CD8-positive, alpha-beta memory T cell (primary cell): ENCODE measurements around the gene RAX2. TPM values are rescaled to one million over a fixed set of nuclear protein-coding genes. Genes with fewer than 3 reads are reported as not detected.
"Not testable (repeated sequence)": the region's sequence is repeated elsewhere in the genome, so short reads cannot be mapped to it uniquely, and the experiment has no call there.

Source experiments
- CTCF ChIA-PET: fragments of 350-600 bp; sonication (Branson Sonifier 250); formaldehyde crosslinking; loops from one replicate; lab custom pipeline; 2021; ENCODE audit warnings: antibody characterized with exemption; lab: Charles Lee
- POLR2A ChIA-PET: fragments of 350-600 bp; sonication (Branson Sonifier 250); formaldehyde crosslinking; loops from one replicate; lab custom pipeline; 2021; ENCODE audit warnings: antibody characterized with exemption; lab: Charles Lee
- DNase-seq, 5 donors: peaks; one replicate each; pipeline versions ENCODE4 v3.0.0 to v3.0.0-alpha.2; 2020 to 2022; ENCODE audit warnings: mixed read lengths in 1 of 5
- H3K27ac ChIP-seq: one replicate; pipeline ENCODE4 v1.7.0; 2013; ENCODE audit warnings: low read depth, mild to moderate bottlenecking, low read length, moderate library complexity
- H3K27me3 ChIP-seq: 2 replicates; pipeline ENCODE4 v1.7.0; 2013; ENCODE audit warnings: low read length, mild to moderate bottlenecking; ENCODE audit not compliant: insufficient read depth, poor library complexity, severe bottlenecking
- H3K36me3 ChIP-seq: 2 replicates; pipeline ENCODE4 v1.7.0; 2013; ENCODE audit warnings: mild to moderate bottlenecking, low read length, moderate library complexity; ENCODE audit not compliant: insufficient read depth
- H3K4me1 ChIP-seq: 2 replicates; pipeline ENCODE4 v1.7.0; 2013; ENCODE audit warnings: mild to moderate bottlenecking, low read length, moderate library complexity; ENCODE audit not compliant: insufficient read depth
- H3K4me3 ChIP-seq: 2 replicates; pipeline ENCODE4 v1.7.0; 2013; ENCODE audit warnings: mild to moderate bottlenecking, low read length
- H3K9me3 ChIP-seq: 2 replicates; pipeline ENCODE4 v1.7.0; 2013; ENCODE audit warnings: mild to moderate bottlenecking, low read length
- H3K27ac Mint-ChIP-seq, 8 donors: one replicate each; pipeline ENCODE4 v1.8.0; 2020 to 2021; ENCODE audit warnings: mixed read lengths in 8 of 8, mild to moderate bottlenecking in 6 of 8, inconsistent platforms in 3 of 8, moderate library complexity in 3 of 8
- H3K27me3 Mint-ChIP-seq, 2 donors: one replicate each; pipeline ENCODE4 v1.8.0; 2020 to 2021; ENCODE audit warnings: mixed read lengths in 2 of 2, mild to moderate bottlenecking in 1 of 2, moderate library complexity in 1 of 2
- H3K36me3 Mint-ChIP-seq, 3 donors: one replicate each; pipeline ENCODE4 v1.8.0; 2020 to 2021; ENCODE audit warnings: mixed read lengths in 3 of 3, inconsistent platforms in 1 of 3, mild to moderate bottlenecking in 1 of 3
- H3K4me1 Mint-ChIP-seq, 3 donors: one replicate each; pipeline ENCODE4 v1.8.0; 2020 to 2021; ENCODE audit warnings: mixed read lengths in 3 of 3, inconsistent platforms in 1 of 3, mild to moderate bottlenecking in 1 of 3
- H3K4me3 Mint-ChIP-seq, 7 donors: one replicate each; pipeline ENCODE4 v1.8.0; 2020 to 2021; ENCODE audit warnings: mixed read lengths in 7 of 7, mild to moderate bottlenecking in 6 of 7, moderate library complexity in 4 of 7, inconsistent platforms in 2 of 7
- H3K9me3 Mint-ChIP-seq, 5 donors: one replicate each; pipeline ENCODE4 v1.8.0; 2020 to 2022; ENCODE audit warnings: mixed read lengths in 5 of 5, mild to moderate bottlenecking in 3 of 5, moderate library complexity in 2 of 5, inconsistent platforms in 1 of 5
- polyA plus RNA-seq: library from polyadenylated mRNA; unstranded; fragments of 300-500 nt; fragmentation: Illumina TruSeq; gene quantifications from one replicate; pipeline ENCODE4 v1.2.3, GENCODE V29; 2021
- total RNA-seq, 2 experiments: library from RNA; stranded (reverse); gene quantifications; one replicate each; pipeline ENCODE4 v1.2.3, GENCODE V29; 2021

Gene RAX2
- total and polyA plus RNA-seq, 3 experiments from 2014 or later, result not detected

DNA sequence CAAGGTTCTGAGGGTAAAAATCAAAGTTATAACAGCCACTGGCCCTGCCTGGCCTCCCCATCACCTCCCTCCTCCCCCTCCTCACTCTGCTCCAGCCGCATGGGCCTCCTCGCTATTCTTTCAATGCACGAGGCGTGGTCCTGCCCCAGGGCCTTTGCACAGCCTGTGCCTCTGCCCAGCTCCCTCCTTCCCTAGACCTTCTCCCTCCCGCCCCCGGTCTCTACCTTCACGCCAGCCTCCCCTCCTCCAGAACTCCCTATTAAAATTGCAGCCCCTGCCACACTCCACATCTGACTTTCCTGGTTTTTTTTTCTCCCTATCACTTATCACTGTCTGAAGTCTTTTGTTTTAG, 3.3 kb downstream of the RAX2 start:
- peak overlapping the region in 3 of 8 donors; percentile 21 to 87 (median 46) for H3K27ac Mint-ChIP-seq
- POLR2A ChIA-PET, result no interaction called here
- H3K9me3 Mint-ChIP-seq, result no peaks in the 10 kb centered on the region
- no peaks in the 10 kb centered on the region for H3K9me3 ChIP-seq
- CTCF ChIA-PET, result interaction anchor here (1.3 kb wide), 1 partner anchor 54 kb away, joined by 3 read pairs; no protein-coding TSS in a partner anchor
- peaks cover 7% of the 10 kb centered on the region for H3K4me1 ChIP-seq
- H3K27ac ChIP-seq, result no peak overlapping the region
- H3K36me3 Mint-ChIP-seq, result peaks cover 0 to 39% (median 5%) of the 10 kb centered on the region in 3 donors
- no peak for DNase-seq
- H3K4me3 Mint-ChIP-seq, result no peak overlapping the region
- peaks cover 5% of the 10 kb centered on the region for H3K36me3 ChIP-seq
- H3K27me3 Mint-ChIP-seq, result no peaks in the 10 kb centered on the region
- H3K4me3 ChIP-seq, result no peak overlapping the region
- H3K4me1 Mint-ChIP-seq, result peaks cover 6 to 12% (median 10%) of the 10 kb centered on the region in 3 donors
- H3K27me3 ChIP-seq, result no peaks in the 10 kb centered on the region

GRCh38 chr19:3768015-3768747, 3.8 kb downstream of the RAX2 start:
- H3K4me1 Mint-ChIP-seq, result peaks cover 8 to 15% (median 13%) of the 10 kb centered on the region in 3 donors
- H3K4me3 Mint-ChIP-seq, result no peak overlapping the region
- H3K36me3 Mint-ChIP-seq, result peaks cover 0 to 39% (median 5%) of the 10 kb centered on the region in 3 donors
- Histone ChIP-seq H3K4me1 (peaks cover 11% of the 10 kb centered on the region), H3K27ac (no peak overlapping the region), H3K4me3 (no peak overlapping the region), H3K27me3 (no peaks in the 10 kb centered on the region), H3K9me3 (no peaks in the 10 kb centered on the region), H3K36me3 (peaks cover 5% of the 10 kb centered on the region)
- H3K27ac Mint-ChIP-seq, result no peak overlapping the region
- POLR2A ChIA-PET, result no interaction called here
- no peaks in the 10 kb centered on the region for H3K27me3 Mint-ChIP-seq
- no peak for DNase-seq
- CTCF ChIA-PET, result interaction anchor here (1.2 to 1.5 kb wide), 3 partner anchors 30 to 54 kb away, joined by 3 to 5 read pairs (median 3); no protein-coding TSS in a partner anchor
- no peaks in the 10 kb centered on the region for H3K9me3 Mint-ChIP-seq

DNA sequence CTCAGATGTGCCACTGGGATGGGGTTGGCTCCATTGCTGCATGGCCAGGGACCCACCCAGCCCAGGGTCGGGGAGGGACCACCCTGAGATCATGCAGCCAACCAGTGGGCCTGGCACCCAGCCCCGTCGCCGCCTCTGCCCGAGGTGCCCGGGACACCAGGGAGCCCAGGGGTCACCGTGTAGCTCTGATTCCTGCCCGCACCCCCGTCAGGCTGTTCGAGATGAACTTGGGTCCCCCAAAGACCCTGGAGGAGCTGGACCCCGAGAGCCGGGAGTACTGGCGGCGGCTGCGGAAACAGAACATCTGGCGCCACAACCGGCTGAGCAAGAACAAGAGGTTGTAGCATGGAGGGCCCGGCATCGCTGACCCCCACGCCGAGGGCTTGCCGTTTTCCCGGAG, 5.0 kb downstream of the RAX2 start:
- POLR2A ChIA-PET, result no interaction called here

DNA sequence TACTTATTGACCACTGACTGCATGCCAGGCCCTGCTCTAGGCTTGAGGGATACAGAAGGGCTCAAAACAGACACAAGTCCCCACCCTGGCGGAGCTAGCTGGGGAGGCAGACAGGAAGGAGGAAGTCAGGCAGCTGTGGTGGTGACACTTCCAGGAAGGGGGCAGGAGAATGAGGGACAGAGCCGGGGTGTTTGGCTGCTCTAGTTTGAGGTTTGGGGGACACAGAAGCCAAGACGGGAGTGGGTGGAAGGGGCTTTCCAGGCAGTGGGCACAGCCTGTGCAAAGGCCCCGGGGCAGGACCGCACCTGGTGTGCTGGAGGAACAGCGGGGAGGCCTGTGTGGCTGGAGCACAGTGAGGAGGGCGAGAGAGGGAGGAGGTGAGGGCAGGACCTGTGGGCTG, 5.5 kb downstream of the RAX2 start:
- Mint-ChIP-seq H3K36me3 (peaks cover 0 to 46% (median 8%) of the 10 kb centered on the region in 3 donors), H3K27ac (peak overlapping the region in 5 of 8 donors; percentile 35 to 93 (median 72)), H3K4me1 (peaks cover 25 to 32% (median 28%) of the 10 kb centered on the region in 3 donors), H3K9me3 (peaks cover 0 to 4% (median 0%) of the 10 kb centered on the region in 5 donors), H3K27me3 (peaks cover 0 to 7% of the 10 kb centered on the region in 2 donors), H3K4me3 (peak overlapping the region in 1 of 7 donors; percentile 39)
- Histone ChIP-seq H3K27ac (no peak overlapping the region), H3K4me1 (peaks cover 19% of the 10 kb centered on the region), H3K36me3 (peaks cover 5% of the 10 kb centered on the region), H3K9me3 (no peaks in the 10 kb centered on the region), H3K4me3 (no peak overlapping the region), H3K27me3 (no peaks in the 10 kb centered on the region)
- DNase-seq, result no peak
- POLR2A ChIA-PET, result no interaction called here
- CTCF ChIA-PET, result interaction anchor here (1.5 kb wide), 2 partner anchors 51 to 56 kb away, joined by 4 to 5 read pairs; no protein-coding TSS in a partner anchor

More for the DNA sequence above, 5.0 kb downstream of the RAX2 start:
- Mint-ChIP-seq H3K27ac (peak overlapping the region in 1 of 8 donors; percentile 93), H3K9me3 (peaks cover 0 to 4% (median 0%) of the 10 kb centered on the region in 5 donors), H3K36me3 (peaks cover 0 to 46% (median 8%) of the 10 kb centered on the region in 3 donors), H3K4me3 (no peak overlapping the region), H3K27me3 (peaks cover 0 to 7% of the 10 kb centered on the region in 2 donors), H3K4me1 (peaks cover 19 to 27% (median 23%) of the 10 kb centered on the region in 3 donors)
- no peak for DNase-seq
- H3K9me3 ChIP-seq, result no peaks in the 10 kb centered on the region
- no peaks in the 10 kb centered on the region for H3K27me3 ChIP-seq
- CTCF ChIA-PET, result interaction anchor here (1.2 to 1.5 kb wide), 3 partner anchors 31 to 55 kb away, joined by 3 to 5 read pairs (median 4); no protein-coding TSS in a partner anchor
- H3K27ac ChIP-seq, result no peak overlapping the region
- peaks cover 14% of the 10 kb centered on the region for H3K4me1 ChIP-seq
- H3K4me3 ChIP-seq, result no peak overlapping the region
- peaks cover 5% of the 10 kb centered on the region for H3K36me3 ChIP-seq

- H3K9me3 Mint-ChIP-seq, CTCF ChIA-PET, H3K27ac Mint-ChIP-seq: not testable (repeated sequence)
Observed at GRCh38 chr19:3765757-3766156, 6.3 kb downstream of the RAX2 start.

GRCh38 chr19:3765121-3765520, 6.9 kb downstream of the RAX2 start:
- Mint-ChIP-seq H3K4me3 (peak overlapping the region in 1 of 7 donors; percentile 27), H3K4me1 (peaks cover 32 to 45% (median 35%) of the 10 kb centered on the region in 3 donors), H3K36me3 (peaks cover 0 to 51% (median 5%) of the 10 kb centered on the region in 3 donors), H3K27ac (no peak overlapping the region), H3K9me3 (peaks cover 0 to 4% (median 0%) of the 10 kb centered on the region in 5 donors), H3K27me3 (peaks cover 0 to 7% of the 10 kb centered on the region in 2 donors)
- no peak overlapping the region for H3K27ac ChIP-seq
- DNase-seq, result no peak
- peaks cover 30% of the 10 kb centered on the region for H3K4me1 ChIP-seq
- no peak overlapping the region for H3K4me3 ChIP-seq
- POLR2A ChIA-PET, result no interaction called here
- peaks cover 5% of the 10 kb centered on the region for H3K36me3 ChIP-seq
- no peaks in the 10 kb centered on the region for H3K9me3 ChIP-seq
- H3K27me3 ChIP-seq, result no peaks in the 10 kb centered on the region
- CTCF ChIA-PET, result no interaction called here

More at GRCh38 chr19:3765757-3766156, 6.3 kb downstream of the RAX2 start:
- H3K27ac ChIP-seq, H3K27me3 ChIP-seq, H3K4me3 Mint-ChIP-seq, H3K36me3 ChIP-seq, H3K4me3 ChIP-seq, H3K27me3 Mint-ChIP-seq, H3K9me3 ChIP-seq, POLR2A ChIA-PET, DNase-seq: not testable (repeated sequence)
- H3K4me1 ChIP-seq, result peaks cover 24% of the 10 kb centered on the region
- H3K36me3 Mint-ChIP-seq, result peaks cover 0 to 49% (median 5%) of the 10 kb centered on the region in 3 donors
- peaks cover 30 to 40% (median 32%) of the 10 kb centered on the region in 3 donors for H3K4me1 Mint-ChIP-seq

DNA sequence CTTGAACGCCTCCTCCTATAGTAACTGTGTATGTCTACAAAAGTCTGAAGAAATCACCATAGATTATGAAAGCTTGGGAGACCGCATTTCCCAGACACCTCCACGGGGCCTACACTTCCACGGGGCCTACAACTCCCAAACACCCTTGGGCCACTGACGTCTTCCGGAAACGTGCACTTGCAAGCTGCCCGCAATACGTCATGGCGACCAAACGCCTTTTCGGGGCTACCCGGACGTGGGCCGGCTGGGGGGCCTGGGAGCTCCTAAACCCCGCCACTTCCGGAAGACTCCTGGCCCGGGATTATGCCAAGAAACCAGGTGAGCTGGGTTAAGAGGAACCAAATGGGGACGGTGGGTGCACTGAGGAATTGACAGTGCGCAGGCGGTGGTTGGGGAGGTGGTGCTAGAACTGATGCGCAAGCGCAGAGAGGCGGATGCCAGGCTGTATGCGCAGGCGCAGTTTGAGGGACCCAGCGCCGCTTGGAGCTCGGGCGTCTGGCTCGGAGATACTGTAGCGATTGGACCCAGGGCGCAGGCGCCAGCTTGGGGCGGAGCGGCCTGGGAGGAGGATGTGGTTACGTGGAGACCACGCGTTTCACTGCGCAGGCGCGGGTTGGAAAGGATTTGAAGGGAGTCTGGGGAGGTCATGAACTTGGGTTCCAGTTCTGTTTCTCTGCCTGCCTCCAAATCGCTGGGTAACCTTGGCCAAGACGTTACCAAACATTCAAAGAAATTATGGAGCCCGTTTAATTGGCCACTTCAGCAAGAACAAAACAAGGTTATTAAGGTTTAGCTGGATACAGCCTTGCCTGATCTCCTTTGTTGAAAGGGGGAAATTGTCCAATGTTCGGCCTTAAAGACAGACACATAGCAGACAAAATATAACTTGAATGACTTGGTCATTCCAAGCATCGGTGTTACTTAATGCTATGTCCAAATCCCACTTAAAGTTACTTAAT, 9.2 kb downstream of the RAX2 start, which contains the start of gene MRPL54:
MRPL54 (plus strand) TSS at position 182 of the 959 bp plus-strand sequence; CDS start at position 201, 19 bp downstream.
- CTCF ChIA-PET, result interaction anchor here (0.8 to 9.5 kb wide), 23 partner anchors 13 to 225 kb away, joined by 3 to 63 read pairs (median 5); partner anchors contain the start of gene MATK
- H3K36me3 ChIP-seq, result peaks cover 5% of the 10 kb centered on the region
- Mint-ChIP-seq H3K36me3 (peaks cover 0 to 49% (median 2%) of the 10 kb centered on the region in 3 donors), H3K27me3 (peaks cover 0 to 7% of the 10 kb centered on the region in 2 donors), H3K4me1 (peaks cover 38 to 62% (median 42%) of the 10 kb centered on the region in 3 donors), H3K27ac (peak within 1 kb of the TSS; percentile 100), H3K4me3 (peak within 1 kb of the TSS; percentile 96 to 99 (median 98)), H3K9me3 (peaks cover 0 to 4% (median 0%) of the 10 kb centered on the region in 5 donors)
- H3K9me3 ChIP-seq, result no peaks in the 10 kb centered on the region
- H3K4me1 ChIP-seq, result peaks cover 45% of the 10 kb centered on the region
- H3K27ac ChIP-seq, result peak within 1 kb of the TSS; percentile 100
- H3K27me3 ChIP-seq, result no peaks in the 10 kb centered on the region
- peak; percentile 98 to 100 (median 100) for DNase-seq
- peak within 1 kb of the TSS; percentile 98 for H3K4me3 ChIP-seq
- POLR2A ChIA-PET, result interaction anchor here (0.5 to 2.4 kb wide), 21 partner anchors 10 to 1503 kb away, joined by 3 to 29 read pairs (median 5); partner anchors contain the start of genes DAPK3, EEF2 and YJU2
